Measurements from ENCODE around the gene MEIOSIN. TPM values are rescaled to one million over a fixed set of nuclear protein-coding genes. Genes with fewer than 3 reads are reported as not detected.
"Not testable (repeated sequence)": the region's sequence is repeated elsewhere in the genome, so short reads cannot be mapped to it uniquely, and the experiment has no call there.

MEIOSIN gene
- total RNA-seq, 1 donor from 2014 or later = not detected

- intact Hi-C loops (cut with micrococcal nuclease) = no loop called here
- ATAC-seq (peak; percentile 97), DNase-seq (peak; percentile 99)
Observed at GRCh38 chr19:45717131-45717982, 15.9 kb upstream of the MEIOSIN start.

DNA sequence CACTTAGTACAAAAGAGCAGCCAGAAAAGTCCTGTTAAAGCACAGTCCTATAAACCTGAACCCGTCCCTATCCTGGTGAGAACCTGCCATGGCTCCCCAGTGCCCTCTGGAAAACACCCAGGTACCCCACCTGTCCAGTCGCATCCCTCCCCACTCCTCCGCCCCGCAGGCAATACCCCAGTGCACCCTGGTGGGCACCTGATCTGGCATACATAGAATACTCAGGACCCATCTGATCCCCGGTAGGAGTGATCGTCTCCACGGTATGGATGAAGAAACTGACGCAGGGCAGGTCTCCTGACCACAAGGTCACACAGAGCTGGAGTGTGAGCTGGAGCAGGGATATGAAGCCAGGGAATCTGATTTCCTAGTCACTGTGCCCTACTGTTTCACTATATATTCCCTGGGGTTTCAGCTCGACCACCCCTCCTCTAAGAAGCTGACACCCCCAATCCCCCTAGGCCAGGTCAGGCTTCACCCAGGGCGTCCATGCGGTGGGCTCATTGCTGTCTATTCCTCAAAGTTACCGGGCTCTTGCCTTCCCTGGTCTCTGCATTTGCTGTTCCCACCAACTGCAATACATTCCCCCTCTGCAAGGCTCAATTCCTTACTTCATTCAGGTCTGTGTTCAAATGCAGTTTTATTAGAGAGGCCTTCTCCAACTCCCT, 15.1 kb upstream of the MEIOSIN start:
- intact Hi-C loops (cut with micrococcal nuclease) = no loop called here
- DNase-seq = peak; percentile 42
- peak; percentile 1 for ATAC-seq

DNA sequence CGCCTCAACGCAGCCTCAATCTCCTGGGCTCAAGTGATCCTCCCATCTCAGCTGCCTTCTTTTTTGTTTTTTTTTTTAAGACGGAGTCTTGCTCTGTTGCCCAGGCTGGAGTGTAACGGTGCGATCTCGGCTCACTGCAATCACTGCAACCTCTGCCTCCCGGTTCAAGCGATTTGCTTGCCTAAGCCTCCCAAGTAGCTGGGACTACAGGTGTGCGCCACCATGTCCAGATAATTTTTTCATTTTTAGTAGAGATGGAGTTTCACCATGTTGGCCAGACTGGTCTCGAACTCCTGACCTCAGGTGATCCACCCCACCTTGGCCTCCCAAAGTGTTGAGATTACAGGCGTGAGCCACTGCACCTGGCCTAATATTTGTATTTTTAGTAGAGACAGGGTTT, 13.2 kb upstream of the MEIOSIN start:
- ATAC-seq; intact Hi-C loops (cut with micrococcal nuclease); DNase-seq: not testable (repeated sequence)

DNA sequence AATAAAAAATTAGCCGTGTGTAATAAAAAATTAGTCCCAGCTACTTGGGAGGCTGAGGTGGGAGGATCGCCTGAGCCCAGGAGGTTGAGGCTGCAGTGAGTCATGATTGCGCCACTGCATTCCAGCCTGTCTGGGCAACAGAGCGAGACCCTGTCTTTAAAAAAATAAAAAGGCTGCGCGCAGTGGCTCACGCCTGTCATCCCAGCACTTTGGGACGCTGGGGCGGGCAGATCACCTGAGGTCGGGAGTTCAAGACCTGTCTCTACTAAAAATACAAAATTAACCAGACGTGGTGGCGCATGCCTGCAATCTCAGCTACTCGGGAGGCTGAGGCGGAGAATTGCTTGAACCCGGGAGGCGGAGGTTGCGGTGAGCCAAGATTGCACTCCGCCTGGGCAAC, 4.6 kb upstream of the MEIOSIN start:
- DNase-seq; ATAC-seq; intact Hi-C loops (cut with micrococcal nuclease): not testable (repeated sequence)

GRCh38 chr19:45729800-45730290, 3.4 kb upstream of the MEIOSIN start:
- ATAC-seq (no peak), DNase-seq (no peak)
- intact Hi-C loops (cut with micrococcal nuclease) = no loop called here

DNA sequence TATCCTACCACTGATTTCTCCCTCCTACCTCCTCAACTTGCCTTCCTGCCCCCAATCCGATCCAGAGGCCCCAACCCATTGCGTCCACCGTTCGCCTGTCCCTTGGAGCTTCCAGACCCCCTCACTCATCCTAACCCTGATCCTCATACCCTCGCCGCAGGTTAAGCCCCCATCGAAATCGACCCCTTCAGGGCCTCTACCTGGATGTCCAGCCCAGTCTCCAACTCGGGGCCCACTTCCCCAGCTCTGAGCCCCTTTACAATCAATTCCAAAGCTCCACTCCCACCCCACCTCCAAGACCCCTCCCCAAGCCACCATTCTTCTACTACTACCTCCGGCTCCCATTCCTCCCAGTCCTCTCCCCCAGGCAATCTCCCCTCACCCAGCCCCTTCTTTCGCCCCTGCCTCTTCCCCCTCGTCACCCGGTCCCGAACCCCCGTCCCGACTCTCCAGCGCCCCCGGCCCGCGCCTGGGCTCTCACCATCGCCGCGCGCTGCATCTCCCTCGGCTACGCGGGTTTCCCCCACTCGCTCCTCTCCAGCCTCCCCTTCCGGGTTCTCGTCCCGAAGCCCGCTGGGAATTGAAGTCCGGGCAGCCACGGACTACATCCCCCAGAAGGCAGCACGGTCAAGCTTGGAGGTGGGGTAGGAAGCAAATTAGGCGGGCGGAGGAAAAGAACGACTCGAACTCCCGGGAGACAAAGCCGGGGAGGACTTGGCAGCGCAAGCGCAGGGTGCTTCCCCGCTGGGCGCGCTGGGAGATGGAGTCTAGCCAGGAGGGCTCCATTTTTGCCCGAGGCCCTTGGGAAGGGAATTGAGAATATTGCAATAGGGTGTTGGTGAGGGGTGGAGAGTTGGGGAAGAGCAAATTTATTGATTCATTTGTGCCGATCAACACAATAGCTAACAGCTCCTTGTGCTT, 2.6 kb upstream of the MEIOSIN start, which contains the start of gene FBXO46:
Gene FBXO46 (minus strand): TSS at position 529 of the 921 bp plus-strand sequence. CDS start 17,401 bp downstream, outside the sequence.
- ATAC-seq (peak; percentile 98), DNase-seq (peak; percentile 95)
- intact Hi-C loops (cut with micrococcal nuclease) = no loop called here

GRCh38 chr19:45739498-45740439, 6.5 kb downstream of the MEIOSIN start:
- intact Hi-C loops (cut with micrococcal nuclease) = no loop called here
- DNase-seq = no peak
- ATAC-seq = no peak

- ATAC-seq (no peak), DNase-seq (no peak)
- intact Hi-C loops (cut with micrococcal nuclease) = no loop called here
Observed at GRCh38 chr19:45742969-45743368, 9.7 kb downstream of the MEIOSIN start.

DNA sequence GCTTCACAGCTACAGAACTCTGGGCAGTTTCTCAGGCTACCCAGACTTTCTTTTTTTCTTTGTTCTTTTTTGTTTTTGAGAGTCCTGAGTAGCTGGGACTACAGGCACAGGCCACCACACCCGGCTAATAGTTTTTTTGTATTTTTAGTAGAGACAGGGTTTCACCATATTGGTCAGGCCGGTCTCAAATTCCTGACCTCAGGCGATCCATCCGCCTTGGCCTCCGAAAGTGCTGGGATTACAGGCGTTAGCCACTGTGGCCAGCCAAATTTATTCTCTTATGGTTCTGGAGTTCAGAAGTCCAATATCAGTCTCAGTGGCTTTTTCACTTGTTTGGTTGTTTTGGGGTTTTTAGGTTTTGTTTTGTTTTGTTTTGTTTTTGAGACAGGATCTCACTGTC, 12.4 kb downstream of the MEIOSIN start:
- no peak for DNase-seq
- no peak for ATAC-seq
- intact Hi-C loops (cut with micrococcal nuclease) = no loop called here

DNA sequence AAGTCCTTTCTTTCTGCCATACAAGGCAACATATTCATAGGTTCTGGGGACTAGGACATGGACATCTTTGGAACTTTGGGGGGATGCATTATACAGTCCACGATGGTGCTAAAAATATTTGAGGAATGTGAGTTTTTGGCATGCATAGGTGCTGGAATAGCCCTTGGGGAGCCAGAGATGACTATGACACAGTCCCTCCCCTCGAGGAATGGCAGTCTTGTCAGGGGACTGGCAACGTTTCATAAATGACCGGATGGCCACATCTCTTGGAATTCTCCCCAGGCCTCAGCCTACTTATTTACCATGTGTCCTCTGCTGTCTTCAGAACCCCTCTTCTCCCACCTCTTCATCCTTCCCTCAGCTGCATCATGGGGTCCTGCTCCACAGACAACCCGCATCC, 13.6 kb downstream of the MEIOSIN start:
- intact Hi-C loops (cut with micrococcal nuclease) = no loop called here
- DNase-seq (no peak), ATAC-seq (no peak)

GRCh38 chr19:45747513-45747912, 14.3 kb downstream of the MEIOSIN start:
- intact Hi-C loops (cut with micrococcal nuclease) = no loop called here
- ATAC-seq (no peak), DNase-seq (no peak)

DNA sequence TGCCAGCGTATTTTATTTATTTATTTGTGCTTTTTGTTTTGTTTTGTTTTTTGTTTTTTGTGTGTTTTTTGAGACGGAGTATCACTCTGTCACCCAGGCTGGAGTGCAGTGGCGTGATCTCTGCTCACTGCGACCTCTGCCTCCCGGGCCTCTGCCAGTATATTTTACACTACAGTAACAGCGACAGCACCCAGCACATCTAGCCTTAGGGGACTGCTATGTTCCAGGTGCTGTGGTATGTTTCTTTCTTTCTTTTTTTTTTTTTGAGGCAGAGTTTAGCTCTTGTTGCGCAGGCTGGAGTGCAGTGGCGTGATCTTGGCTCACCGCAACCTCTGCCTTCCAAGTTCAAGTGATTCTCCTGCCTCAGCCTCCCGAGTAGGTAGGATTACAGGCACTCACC, 18.2 kb downstream of the MEIOSIN start:
- ATAC-seq; DNase-seq; intact Hi-C loops (cut with micrococcal nuclease): not testable (repeated sequence)

DNA sequence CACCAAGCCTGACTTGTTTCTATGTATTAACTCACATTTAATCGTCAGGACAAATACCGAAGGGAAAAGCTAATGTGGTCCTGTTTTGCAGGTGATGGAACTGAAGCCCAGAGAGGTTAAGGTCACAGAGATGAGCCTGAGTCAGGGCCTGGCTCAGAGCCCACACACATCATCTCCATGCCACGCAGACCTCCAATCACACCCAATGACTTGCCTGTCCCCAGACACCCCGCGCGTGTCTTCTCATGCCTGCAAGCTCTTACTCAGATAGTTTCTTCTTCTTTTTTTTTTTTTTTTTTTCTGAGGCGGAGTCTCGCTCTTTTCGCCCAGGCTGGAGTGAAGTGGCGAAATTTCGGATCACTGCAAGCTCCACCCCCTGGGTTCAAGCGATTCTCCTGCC, 19.4 kb downstream of the MEIOSIN start:
- DNase-seq (no peak), ATAC-seq (no peak)
- intact Hi-C loops (cut with micrococcal nuclease) = no loop called here

- ATAC-seq (no peak), DNase-seq (no peak)
Observed at GRCh38 chr19:45753548-45753947, 20.3 kb downstream of the MEIOSIN start.

GRCh38 chr19:45754323-45754722, 21.1 kb downstream of the MEIOSIN start:
- intact Hi-C loops (cut with micrococcal nuclease) = no loop called here
- DNase-seq (no peak), ATAC-seq (no peak)

More at GRCh38 chr19:45753548-45753947, 20.3 kb downstream of the MEIOSIN start:
- intact Hi-C loops (cut with micrococcal nuclease) = no loop called here

DNA sequence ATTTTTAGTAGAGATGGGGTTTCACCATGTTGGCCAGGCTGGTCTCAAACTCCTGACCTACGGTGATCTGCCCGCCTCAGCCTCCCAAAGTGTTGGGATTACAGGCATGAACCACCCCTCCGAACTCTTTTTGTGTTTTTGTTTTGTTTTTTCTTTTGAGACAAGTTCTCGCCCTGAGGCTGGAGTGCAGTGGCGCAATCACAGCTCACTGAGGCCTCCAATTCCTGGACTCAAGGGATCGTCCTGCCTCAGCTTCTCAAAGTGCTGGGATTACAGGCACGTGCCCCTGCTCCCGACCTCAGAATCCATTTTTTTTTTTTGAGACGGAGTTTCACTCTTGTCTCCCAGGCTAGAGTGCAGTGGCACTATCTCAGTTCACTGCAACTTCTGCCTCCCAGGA, 24.5 kb downstream of the MEIOSIN start:
- intact Hi-C loops (cut with micrococcal nuclease) = no loop called here

DNA sequence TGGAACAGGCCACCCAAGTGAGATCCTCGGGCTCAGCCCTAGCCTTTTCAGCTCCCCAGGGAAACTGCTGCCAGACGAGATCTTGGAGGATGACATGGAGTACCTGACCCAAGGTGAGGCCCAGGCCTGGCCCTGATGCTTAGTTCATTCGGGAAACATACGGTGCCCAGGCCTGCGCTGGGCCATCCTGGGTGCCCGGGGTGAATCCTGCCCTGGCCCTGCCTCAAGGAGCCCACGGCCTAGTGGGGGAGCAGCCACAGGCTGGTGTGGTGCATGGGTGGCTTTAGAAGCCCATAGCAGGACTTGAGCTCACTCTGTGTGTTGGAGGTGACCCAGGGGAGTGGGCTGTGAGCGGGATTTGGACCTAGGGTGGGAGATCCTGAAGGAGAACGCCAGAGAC, 25.7 kb downstream of the MEIOSIN start:
- DNase-seq = no peak
- no peak for ATAC-seq
- intact Hi-C loops (cut with micrococcal nuclease) = no loop called here

More for the DNA sequence above, 24.5 kb downstream of the MEIOSIN start:
- ATAC-seq = no peak
- no peak for DNase-seq

- intact Hi-C loops (cut with micrococcal nuclease) = no loop called here
- DNase-seq (no peak), ATAC-seq (no peak)
Observed at GRCh38 chr19:45761714-45762113, 28.5 kb downstream of the MEIOSIN start.

All from left ventricle myocardium superior (tissue), 1 donor.